ENCODE measurements around the gene THPO. TPM values are rescaled to one million over a fixed set of nuclear protein-coding genes. Genes with fewer than 3 reads are reported as not detected.

The THPO gene
- total RNA-seq, 1 donor from 2014 or later: 0.35 TPM

- intact Hi-C loops (cut with DNase I): no loop called here
- ATAC-seq (no peak), DNase-seq (ENCODE audit: missing footprints) (peak; percentile 17)
These were observed 22.6 kb downstream of the THPO start for GRCh38 chr3:184355261-184356040.

DNA sequence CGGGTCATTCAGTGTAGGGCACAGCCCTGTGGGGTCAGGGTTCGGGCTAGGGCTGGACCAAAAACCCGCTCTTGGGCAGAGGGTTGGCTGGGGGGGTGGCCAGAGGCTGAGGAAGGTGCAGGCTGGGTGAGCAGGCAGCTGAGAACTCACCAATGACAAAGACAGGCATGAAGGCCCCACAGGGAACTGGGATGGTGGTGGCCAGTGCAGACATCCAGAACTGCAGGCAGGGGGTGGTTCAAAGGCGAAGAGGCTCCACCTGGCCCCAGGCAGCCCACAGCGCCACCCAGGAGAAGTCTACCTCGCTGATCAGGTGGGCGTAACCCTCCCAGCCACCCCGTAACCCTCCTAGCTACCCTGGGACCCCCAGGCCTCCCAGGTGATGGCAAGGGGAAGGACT, 23.3 kb downstream of the THPO start:
- ATAC-seq (no peak), DNase-seq (ENCODE audit: missing footprints) (no peak)
- intact Hi-C loops (cut with DNase I): no loop called here

GRCh38 chr3:184354121-184354728, 23.8 kb downstream of the THPO start:
- ATAC-seq (peak; percentile 45), DNase-seq (ENCODE audit: missing footprints) (peak; percentile 62)
- intact Hi-C loops (cut with DNase I): no loop called here

DNA sequence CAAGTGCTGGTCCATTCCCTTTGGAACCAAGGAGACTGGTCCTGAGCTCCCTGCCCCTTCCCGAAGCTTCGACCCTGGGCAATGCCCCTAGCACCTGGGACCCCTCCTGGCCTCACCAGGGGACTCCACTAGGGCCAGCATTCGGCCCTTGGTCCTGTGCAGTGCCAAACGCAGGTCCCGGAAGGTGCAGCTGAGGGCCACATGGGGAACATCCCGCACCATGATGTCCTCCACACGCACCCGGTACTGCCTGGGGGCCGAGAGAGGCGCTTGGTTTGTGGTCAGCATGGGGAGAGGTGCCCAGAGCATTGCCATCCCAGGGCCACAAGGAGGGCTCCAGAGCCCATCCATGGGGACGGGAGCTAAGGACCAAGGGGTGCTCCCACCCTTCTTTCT, 24.5 kb downstream of the THPO start:
- DNase-seq (ENCODE audit: missing footprints) (peak; percentile 49), ATAC-seq (no peak)
- intact Hi-C loops (cut with DNase I): no loop called here

DNA sequence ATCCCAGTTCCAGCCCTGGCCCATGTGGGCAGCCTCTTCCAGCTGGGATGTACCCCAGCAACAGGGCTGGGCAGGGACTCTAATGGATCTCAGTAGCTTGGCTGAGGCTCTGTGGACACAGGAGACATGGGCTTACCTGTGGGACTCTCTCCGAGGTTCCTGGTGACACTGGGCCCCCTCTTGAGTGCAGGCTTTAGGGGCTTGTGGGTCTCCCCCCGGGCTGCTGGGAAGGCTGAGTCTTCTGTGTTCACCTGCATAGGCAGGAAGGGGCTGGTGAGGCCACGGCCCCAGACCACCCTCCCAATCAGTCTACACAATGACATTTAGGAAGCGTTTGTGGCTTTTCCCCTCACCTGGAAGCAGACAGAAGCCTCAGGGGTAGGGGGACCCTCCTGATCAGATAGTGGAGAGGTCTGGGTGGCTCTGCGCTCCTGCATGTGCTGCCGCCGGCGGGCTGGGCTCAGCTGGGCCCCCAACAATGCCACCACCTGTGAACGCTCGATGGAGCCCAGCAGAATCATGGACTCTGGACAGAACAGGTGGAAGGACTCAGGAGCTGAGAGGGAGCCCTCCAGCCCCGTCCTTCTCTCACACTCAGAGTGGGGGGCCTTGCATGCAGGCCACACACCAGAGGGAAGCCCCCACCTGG, 25.0 kb downstream of the THPO start:
- no peak for ATAC-seq
- intact Hi-C loops (cut with DNase I): no loop called here
- DNase-seq (ENCODE audit: missing footprints): peak; percentile 51

- ATAC-seq: no peak
- peak; percentile 55 for DNase-seq (ENCODE audit: missing footprints)
- intact Hi-C loops (cut with DNase I): no loop called here
These were observed 25.7 kb downstream of the THPO start for GRCh38 chr3:184352149-184352785.

DNA sequence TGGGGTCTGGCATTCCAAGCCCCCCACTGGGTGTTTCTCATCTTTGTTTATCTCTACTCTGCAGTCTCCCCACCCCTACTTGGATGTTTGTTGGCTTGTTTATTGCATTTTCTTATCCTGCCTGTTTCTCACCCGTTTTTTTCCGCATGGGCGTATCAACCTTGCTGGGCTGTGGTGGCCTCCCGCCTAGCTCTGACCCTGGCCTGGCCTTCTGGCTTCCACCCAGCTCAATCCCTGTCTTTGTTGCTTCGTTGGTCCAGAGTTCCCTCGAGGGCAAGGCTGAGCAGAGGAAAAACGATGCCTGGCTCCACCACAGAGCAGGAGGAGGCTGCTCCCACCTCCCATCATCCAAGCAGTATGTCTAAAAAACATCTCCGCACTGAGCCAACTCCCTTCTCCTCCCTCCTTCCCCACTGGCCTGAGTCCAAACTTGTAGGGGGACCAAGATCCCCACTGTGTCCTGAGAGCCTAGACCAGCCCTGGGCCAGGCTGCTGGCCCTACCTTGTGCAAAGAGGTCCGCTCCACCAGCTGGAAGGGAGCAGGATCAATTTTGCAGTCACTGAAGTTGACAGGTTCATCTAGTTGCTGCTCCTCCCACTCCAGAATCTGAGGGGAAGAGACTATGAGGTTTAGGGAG, 26.4 kb downstream of the THPO start:
- intact Hi-C loops (cut with DNase I): no loop called here
- ATAC-seq: no peak
- peak; percentile 62 for DNase-seq (ENCODE audit: missing footprints)

DNA sequence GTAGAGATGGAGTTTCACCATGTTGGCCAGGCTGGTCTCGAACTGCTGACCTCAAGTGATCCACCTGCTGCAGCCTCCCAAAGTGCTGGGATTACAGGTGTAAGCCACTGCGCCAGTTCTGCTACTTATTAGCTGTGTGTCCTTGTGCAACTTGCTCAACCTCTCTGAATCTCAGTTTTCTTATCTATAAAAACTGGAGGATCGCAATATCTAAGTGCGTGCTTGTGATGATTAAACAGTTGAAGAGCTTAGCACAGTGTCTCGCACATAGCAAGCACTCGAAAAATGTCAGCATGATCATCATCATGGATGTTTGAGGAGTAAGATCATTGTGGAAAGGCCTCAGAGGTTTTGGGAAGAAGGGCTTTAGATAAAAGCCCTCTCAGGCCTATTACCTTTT, 27.4 kb downstream of the THPO start:
- intact Hi-C loops (cut with DNase I): no loop called here
- DNase-seq (ENCODE audit: missing footprints) (no peak), ATAC-seq (no peak)

GRCh38 chr3:184349563-184350470, 28.2 kb downstream of the THPO start:
- intact Hi-C loops (cut with DNase I): no loop called here
- DNase-seq (ENCODE audit: missing footprints): no peak
- ATAC-seq: no peak

DNA sequence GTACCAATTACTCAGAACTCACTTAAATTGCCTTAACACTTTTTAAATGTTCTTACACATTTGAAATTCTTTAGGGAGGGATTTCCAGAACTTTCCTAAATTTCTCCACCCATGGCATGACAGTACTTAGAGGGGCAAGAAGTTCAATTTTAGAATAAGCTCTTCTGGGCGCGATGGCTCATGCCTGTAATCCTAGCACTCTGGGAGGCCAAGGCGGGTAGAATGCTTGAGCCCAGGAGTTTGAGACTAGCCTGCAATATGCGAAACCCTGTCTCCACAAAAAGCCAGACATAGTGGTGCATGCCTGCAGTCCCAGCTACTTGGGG, 30.0 kb downstream of the THPO start:
- ATAC-seq (no peak), DNase-seq (ENCODE audit: missing footprints) (peak; percentile 23)
- intact Hi-C loops (cut with DNase I): no loop called here

DNA sequence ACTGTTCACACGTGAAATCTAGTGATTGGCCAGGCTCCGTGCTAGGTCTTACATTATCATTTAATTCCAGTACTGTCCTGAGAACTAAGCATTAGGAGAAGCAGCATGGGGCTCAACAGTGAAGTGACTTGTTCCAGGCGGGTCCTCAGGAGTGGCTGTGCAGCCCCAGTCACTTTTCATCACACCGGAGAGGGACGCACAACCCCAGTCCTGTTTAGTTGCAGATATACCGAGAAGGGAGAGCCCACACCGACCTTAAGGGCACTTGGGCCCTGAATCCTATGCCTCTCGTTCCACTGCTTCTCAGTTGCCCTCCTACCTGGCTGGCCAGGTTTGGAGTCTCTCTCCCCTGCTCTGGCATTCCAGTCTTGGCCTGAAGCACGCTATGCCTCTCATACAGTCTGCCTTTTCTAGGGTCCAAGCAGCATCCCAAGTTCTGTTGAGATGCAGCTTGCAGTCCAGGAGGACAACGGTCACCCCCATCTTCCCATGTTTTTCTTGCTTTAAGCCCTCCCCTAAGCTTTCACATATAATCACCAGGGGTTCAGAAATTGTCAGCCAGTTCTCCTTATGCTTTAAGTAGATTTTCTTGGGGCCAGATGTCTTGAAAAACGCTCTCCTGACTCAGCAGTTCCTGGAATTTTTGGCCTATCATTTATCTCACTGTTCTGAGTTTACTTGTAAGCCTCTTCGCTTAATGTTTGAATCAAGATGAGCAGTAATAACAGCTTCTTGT, 30.5 kb downstream of the THPO start:
- peak; percentile 17 for DNase-seq (ENCODE audit: missing footprints)
- intact Hi-C loops (cut with DNase I): no loop called here
- ATAC-seq: no peak

DNA sequence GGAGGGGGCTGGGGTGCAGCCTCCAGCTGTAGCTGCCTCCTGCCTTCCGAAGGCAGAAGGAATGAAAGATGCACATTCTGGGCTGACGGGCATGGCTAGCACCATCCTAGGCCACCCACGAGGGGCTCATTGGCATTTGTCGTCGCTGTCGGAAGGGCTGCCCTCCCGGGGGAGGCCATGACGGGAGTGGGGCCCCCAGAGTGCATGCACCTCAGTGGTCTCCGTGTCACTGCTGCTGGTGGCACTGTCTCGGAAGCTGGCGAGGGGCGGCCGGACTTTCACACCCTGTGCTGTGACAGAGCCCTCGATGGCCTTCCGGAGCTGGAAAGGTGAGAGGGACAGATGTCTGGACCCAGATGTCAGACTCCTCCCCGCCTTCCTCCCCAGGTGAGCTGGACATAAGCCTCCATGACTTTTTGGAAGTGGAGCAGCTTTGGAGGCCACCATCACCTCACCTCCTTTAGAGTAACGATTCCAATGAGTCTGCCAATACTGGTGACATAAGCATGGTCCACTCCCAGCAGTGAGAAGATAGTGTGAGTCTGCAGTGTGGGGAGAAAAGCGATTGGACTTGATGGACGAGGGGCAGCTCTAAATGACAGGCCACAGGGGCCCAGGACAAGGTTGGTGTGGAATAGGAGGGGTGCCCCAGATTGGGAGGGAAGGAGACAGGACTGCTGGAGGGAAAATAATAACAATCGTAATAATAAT, 31.4 kb downstream of the THPO start:
- intact Hi-C loops (cut with DNase I): no loop called here
- ATAC-seq (no peak), DNase-seq (ENCODE audit: missing footprints) (peak; percentile 50)

DNA sequence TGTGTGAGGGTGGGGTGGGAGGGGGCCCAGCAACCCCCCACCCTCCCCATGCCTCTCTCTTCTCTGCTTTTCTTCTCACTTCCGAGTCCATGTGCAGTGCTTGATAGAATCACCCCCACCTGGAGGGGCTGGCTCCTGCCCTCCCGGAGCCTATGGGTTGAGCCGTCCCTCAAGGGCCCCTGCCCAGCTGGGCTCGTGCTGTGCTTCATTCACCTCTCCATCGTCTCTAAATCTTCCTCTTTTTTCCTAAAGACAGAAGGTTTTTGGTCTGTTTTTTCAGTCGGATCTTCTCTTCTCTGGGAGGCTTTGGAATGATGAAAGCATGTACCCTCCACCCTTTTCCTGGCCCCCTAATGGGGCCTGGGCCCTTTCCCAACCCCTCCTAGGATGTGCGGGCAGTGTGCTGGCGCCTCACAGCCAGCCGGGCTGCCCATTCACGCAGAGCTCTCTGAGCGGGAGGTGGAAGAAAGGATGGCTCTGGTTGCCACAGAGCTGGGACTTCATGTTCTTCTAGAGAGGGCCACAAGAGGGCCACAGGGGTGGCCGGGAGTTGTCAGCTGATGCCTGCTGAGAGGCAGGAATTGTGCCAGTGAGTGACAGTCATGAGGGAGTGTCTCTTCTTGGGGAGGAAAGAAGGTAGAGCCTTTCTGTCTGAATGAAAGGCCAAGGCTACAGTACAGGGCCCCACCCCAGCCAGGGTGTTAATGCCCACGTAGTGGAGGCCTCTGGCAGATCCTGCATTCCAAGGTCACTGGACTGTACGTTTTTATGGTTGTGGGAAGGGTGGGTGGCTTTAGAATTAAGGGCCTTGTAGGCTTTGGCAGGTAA, 32.5 kb downstream of the THPO start:
- ATAC-seq: peak; percentile 85
- peak; percentile 75 for DNase-seq (ENCODE audit: missing footprints)
- intact Hi-C loops (cut with DNase I): no loop called here

- intact Hi-C loops (cut with DNase I): no loop called here
These were observed 33.3 kb downstream of the THPO start for GRCh38 chr3:184344579-184345316.

GRCh38 chr3:184343200-184343876, 34.7 kb downstream of the THPO start:
- no peak for ATAC-seq
- intact Hi-C loops (cut with DNase I): no loop called here
- DNase-seq (ENCODE audit: missing footprints): peak; percentile 11

More at GRCh38 chr3:184344579-184345316, 33.3 kb downstream of the THPO start:
- no peak for ATAC-seq
- peak; percentile 39 for DNase-seq (ENCODE audit: missing footprints)
